Measurements from ENCODE around the gene ADAMTS19.

DNA sequence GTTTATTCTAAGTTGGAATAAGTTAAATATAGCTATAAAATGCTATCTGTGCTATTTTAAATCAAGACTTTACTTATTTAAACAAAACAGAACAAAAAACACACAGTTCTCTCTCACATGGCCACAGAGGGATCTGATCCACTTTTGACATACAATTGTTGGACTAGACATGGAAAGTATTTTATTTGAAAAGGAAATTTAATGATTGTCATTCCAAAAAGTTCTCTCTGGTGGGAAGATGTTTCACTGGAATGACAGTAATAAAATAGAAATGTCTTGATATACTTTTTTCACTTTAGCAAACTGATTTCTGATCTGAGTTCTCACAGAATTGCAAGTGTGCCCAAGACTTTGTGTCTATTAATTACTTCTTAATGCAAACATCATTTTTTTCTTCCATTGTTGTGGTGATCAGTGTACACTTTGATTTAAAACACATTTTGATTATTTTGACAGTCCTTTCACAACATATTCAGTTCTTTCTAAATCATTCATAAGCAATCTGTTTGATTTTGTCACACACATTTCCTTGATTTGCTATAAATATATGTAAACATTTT is 257.7 kb downstream of the ADAMTS19 start:
- no peak for TF ChIP-seq ZNF565 (CRISPR knock-in tag; conservative IDR thresholded peaks at IDR 0.05; ENCODE audit: low read depth)
- TF ChIP-seq, protein P1, sequence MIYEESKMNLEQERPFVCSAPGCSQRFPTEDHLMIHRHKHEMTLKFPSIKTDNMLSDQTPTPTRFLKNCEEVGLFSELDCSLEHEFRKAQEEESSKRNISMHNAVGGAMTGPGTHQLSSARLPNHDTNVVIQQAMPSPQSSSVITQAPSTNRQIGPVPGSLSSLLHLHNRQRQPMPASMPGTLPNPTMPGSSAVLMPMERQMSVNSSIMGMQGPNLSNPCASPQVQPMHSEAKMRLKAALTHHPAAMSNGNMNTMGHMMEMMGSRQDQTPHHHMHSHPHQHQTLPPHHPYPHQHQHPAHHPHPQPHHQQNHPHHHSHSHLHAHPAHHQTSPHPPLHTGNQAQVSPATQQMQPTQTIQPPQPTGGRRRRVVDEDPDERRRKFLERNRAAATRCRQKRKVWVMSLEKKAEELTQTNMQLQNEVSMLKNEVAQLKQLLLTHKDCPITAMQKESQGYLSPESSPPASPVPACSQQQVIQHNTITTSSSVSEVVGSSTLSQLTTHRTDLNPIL (CRISPR knock-in tag; IDR thresholded peaks at IDR 0.05; ENCODE audit: low read depth): no peak
- no peak for TF ChIP-seq ZNF70 (CRISPR knock-in tag; IDR thresholded peaks at IDR 0.05)
- TF ChIP-seq PPARA (CRISPR knock-in tag; IDR thresholded peaks at IDR 0.05; ENCODE audit: borderline replicate concordance): no peak
- TF ChIP-seq ZNF8 (CRISPR knock-in tag; IDR thresholded peaks at IDR 0.05): no peak
- no peak for TF ChIP-seq RARB (CRISPR knock-in tag; IDR thresholded peaks at IDR 0.05)
- TF ChIP-seq, protein P2, sequence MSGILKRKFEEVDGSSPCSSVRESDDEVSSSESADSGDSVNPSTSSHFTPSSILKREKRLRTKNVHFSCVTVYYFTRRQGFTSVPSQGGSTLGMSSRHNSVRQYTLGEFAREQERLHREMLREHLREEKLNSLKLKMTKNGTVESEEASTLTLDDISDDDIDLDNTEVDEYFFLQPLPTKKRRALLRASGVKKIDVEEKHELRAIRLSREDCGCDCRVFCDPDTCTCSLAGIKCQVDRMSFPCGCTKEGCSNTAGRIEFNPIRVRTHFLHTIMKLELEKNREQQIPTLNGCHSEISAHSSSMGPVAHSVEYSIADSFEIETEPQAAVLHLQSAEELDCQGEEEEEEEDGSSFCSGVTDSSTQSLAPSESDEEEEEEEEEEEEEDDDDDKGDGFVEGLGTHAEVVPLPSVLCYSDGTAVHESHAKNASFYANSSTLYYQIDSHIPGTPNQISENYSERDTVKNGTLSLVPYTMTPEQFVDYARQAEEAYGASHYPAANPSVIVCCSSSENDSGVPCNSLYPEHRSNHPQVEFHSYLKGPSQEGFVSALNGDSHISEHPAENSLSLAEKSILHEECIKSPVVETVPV (CRISPR knock-in tag; IDR thresholded peaks at IDR 0.05): no peak
- no peak for TF ChIP-seq ZFP30 (CRISPR knock-in tag; IDR thresholded peaks at IDR 0.05)

Measured in SK-N-SH treated with all-trans-retinoic acid at 6 μM for 48 hours (cell line).